DMS153 (cell line): Measurements from ENCODE around the gene DCLRE1C.
"Not testable (repeated sequence)": the region's sequence is repeated elsewhere in the genome, so short reads cannot be mapped to it uniquely, and the experiment has no call there.

ENCODE experiments used
- DNase-seq: peaks from one replicate; lab custom pipeline; 2025; lab: John Stamatoyannopoulos, UW

Gene DCLRE1C

DNA sequence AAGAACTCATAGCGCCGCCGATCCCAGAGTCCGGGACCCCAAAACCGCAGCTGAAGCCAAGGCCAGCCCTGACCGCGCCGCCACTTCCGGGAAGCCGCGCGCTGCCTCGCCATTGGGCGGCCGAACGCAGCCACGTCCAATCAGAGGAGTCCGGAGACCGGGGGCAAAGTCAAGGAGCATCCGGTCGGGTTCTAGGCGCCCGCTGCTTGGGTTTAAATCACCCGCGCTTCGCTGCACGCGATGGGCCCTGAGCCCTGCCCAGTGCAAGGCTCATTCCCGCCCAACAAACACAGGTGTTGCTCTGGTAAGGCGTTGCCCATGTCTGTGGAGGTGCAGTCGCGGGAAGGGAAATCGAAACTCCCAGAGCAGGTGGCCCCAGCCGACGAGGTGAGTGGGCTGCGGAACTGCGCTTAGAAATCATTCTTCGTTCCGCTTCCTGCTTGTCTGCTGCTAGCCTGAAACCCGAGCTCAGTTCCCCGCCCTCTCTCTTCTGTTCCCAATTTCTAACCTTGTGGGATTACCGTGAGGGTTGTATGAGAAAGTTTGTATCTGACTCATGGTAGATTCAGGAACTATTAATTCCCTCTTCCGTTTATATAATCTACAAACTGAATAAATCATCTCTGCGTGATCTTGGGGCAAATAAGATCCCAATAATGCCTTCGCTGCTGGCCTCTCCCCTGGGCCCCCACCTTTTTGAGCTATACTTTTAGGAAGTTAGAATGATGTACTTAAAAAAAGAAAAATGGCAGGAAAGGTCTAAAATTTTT lies at the start of gene DCLRE1C:
Gene DCLRE1C (minus strand): TSS at position 96 of the 770 bp plus-strand sequence. CDS start 86 bp downstream, at position 10.
- DNase-seq, result peak; percentile 81

DNA sequence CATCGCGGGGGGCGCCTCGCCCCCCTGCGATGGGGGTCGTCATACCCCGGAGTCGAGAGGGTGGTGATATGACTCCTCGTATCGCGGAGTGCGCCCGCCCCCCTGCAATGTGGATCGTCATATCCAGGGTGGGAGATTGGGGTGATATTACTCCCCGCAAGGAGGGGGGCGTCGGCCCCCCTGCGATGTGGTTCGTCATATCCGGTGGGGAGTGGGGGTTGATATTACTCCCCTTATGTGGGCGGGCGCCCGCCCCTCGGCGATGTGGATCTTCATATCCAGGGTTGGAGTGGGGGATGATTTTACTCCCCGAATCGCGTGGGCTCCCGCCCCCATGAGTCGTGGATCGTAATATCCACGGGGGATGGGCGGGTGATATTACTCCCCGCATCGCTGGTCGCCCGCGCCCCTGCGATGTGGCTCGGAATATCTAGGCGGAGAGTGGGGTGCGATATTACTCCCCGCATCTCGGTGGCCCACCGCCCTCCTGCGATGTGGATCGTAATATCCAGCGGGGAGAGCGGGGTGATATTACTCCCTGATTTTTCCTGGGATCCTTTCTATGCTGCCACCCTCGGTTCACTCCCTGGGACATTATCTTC lies 42.2 kb upstream of the DCLRE1C start:
- DNase-seq, result no peak

DNA sequence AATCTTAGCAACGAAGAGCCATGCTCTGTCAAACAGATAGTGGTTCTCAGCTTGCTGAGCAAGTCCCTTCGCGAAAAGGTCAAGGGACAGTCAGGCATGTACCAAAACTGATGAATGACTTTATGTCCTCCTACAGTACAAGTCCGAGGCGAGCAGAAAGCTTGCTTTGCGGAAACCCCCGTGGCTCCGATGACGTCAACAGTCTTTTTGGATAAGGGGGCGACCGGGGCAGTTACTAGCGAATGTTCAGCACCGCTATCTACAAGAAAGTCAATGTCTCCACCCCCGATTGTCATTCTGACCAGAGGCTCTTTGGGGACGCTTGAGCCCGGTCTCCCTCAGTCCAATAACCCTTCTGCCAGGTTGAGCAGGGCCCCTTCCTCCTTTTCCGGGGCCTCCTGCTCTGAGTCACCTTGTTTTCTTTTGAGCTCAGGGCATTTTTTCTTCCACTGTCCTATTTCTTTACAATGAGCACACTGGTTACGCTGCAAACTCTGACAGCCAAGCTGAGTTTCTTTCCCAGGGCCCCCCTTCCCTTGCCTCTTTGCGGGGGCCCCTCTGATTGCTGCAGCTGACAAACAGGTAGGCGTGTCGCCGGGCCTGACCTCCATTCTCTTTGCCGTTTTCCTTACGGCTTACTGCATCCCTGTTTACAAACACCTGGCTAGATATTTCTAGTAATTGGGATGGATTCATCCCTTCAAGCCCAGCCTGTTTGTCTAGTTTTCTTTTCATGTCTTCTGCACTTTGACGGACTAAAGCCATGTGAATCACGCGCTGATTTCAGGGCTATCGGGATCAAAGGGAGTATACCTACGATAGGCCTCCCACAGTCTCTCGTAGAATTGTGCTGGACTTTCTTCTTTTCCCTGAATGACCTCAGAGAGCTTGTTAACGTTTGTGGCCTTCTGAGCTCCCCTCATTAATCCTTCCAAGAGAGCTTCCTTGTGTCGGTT lies 39.9 kb upstream of the DCLRE1C start:
- not testable (repeated sequence) for DNase-seq

DNA sequence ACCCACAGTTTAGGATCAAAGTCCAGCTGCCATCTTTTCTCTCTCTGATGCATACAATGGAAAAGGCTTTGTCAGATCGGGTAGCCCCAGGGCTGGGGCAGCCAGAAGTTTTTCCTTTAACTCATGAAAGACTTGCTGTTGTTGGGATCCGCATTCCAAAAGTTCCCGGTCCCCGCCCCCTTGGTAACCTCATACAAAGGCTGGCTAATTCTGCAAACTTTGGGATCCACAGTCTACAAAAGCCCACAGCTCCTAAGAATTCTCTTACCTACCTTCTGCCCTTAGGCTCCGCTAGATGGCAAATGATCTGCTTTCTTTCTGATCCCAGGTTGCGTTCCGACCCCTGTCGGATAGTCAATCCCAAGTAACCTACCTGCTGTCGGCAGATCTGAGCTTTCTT lies 38.4 kb upstream of the DCLRE1C start:
- DNase-seq, result not testable (repeated sequence)

DNA sequence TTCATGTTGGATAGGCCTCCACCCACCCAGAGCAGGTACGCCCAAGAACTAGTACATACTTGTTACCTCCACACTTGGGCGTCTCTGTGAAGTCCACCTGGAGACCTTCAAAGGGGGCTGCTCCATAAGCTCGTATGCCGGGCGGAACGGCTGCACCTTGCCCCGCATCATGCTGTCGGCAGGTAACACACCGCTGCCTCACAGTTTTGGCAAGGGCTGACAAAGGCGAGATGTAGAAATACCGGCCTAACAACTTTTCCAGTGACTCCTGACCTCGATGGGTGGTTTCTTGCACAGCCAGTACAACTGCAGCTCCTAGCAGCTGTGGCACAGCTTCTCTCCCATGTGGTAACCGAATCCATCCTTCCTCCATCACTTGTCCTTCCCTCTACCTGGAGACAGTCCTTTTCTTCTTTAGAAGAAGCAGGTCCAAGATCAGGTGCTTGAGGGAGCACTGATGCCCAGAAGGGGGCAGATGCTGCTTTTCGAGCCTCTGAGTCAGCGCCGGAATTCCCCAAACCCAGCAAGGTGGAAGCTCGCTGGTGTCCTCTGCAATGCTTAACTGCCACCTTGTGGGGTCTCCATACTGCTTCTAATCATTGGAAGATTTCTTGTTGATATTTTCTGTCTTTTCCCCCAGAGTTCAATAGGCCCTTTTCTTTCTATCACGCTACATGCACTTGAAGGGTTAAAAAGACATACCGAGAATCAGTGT lies 37.3 kb upstream of the DCLRE1C start:
- DNase-seq, result not testable (repeated sequence)

DNA sequence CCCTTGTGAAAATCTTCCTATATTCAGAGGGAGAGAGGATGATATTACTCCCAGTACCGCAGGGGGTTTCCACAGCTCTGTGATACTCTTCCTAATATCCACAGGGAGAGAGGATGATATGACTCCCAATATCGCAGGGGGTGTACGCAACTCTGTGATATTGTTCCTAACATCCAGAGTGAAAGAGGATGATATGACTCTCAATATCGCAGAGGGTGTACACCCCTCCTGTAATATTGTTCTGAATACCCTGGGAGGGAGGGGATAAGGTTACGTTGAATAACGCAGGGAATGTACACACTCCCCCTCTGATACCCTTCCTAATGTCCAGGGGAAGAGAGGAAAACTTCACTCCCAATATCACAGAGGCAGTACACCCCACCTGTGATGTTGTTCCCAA lies 35.7 kb upstream of the DCLRE1C start:
- DNase-seq, result not testable (repeated sequence)

DNA sequence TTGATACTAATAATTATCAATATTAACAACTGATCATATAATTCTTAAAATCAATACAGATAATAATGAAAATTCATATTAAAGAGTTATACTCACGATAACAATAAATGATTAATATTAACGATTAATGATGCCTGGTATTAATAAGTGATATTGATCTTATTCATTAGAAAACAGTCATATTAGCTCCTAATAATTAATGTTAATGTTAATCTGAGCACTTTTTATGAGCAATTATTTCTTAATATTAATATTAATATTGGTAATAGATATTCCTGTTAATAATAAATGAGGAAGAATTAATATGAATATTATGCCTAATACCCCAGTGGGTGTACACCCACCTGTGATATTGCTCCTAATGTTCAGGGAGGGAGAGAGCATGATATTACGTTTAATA lies 28.8 kb upstream of the DCLRE1C start:
- no peak for DNase-seq

DNA sequence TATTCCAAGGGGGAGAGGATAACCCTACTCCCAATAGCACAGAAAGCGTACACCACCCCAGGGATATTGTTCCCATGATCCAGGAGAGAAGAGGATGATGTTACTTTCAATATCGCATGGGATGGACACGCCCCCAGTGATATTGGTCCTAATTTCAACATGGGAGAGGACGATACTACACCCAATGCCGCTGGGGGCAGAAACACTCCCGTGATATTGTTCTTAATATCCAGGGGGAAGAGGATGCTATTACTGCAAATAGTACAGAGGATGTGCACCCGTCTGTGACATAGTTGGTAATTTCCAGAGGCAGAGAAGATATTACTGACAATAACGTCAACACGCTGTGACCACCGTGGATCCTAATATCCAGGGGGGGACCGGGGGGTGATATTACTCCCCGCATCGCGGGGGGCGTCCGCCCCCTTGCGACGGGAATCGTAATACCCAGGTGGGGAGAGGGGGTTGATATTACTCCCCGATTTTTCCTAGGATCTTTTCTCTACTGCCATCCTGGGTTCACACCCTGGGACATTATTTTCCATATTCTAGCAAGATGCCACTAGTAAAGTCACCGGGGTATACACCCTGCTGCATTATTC lies 21.9 kb upstream of the DCLRE1C start:
- DNase-seq, result no peak

DNA sequence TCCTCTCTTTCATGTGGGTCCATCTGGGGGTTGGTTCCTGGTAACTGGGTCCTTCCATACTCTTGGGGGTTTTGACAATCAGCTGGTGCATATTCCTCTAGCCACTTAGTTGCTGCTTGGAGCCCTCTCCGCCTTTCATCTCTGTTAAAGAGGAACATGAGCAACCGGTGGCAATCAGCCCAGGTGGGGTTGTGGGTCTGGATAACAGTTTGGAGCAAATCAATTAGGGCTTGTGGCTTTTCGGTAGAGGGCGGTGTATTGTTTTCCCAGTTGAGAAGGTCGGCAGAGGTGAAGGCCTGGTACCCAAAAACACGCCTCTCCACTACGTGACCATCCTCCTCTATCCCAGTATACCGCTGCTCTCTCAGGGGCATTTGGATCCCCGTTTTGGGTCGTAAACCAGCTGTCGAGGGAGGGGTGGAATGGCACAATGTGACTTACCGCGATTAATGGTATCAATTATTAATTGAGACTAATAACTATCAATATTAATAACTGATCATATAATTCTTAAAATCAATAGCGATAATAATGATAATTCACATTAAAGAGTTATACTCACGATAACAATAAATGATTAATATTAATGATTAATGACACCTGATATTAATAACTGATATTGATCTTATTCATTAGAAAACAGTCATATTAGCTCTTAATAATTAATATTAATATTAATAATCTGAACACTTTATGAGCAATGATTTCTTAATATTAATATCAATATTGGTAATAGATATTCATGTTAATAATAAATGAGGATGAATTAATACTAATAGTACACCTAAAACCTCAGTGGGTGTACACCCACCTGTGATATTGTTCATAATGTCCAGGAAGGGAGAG lies 20.5 kb upstream of the DCLRE1C start:
- DNase-seq, result not testable (repeated sequence)

DNA sequence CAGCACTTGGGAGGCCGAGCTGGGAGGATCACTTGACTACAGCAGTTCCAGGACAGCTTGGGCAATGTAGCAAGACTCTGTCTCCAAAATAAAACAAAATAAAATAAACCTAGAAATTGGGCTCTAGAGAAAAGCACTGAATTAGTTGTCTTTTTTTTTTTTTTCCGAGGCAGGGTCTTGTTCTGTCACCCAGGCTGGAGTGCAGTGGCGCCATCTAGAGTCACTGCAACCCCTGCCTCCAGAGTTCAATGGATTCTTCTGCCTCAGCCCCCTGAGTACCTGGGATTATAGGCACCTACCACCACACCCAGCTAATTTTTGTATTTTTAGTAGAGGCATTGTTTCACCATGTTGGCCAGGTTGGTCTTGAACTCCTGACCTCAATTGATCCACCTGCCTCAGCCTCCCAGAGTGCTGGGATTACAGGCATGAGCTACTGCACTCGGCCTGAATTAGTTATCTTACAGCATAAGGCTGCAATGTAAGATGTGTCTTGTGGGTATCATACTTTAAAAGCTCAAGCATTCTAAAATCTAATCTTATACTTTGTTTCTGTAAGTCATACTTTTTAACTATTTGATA lies 18.1 kb upstream of the DCLRE1C start:
- DNase-seq, result no peak

DNA sequence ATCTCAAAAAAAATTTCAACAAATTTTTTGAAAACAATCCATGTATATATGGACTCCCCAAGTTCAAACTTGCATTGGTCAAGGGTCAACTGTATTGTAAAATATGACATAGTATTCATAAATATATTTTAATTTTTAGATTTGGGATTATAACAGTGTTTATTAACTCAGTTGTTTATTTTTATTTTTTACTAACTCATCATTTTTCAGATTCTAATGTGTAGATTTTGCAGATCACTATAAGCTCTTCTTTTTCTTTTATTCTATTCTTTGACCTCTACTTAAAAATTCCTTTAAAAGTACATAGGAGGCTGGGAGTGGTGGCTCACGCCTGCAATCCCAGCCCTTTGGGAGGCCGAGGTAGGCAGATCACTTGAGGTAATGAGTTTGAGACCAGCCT lies 14.0 kb upstream of the DCLRE1C start:
- no peak for DNase-seq

DNA sequence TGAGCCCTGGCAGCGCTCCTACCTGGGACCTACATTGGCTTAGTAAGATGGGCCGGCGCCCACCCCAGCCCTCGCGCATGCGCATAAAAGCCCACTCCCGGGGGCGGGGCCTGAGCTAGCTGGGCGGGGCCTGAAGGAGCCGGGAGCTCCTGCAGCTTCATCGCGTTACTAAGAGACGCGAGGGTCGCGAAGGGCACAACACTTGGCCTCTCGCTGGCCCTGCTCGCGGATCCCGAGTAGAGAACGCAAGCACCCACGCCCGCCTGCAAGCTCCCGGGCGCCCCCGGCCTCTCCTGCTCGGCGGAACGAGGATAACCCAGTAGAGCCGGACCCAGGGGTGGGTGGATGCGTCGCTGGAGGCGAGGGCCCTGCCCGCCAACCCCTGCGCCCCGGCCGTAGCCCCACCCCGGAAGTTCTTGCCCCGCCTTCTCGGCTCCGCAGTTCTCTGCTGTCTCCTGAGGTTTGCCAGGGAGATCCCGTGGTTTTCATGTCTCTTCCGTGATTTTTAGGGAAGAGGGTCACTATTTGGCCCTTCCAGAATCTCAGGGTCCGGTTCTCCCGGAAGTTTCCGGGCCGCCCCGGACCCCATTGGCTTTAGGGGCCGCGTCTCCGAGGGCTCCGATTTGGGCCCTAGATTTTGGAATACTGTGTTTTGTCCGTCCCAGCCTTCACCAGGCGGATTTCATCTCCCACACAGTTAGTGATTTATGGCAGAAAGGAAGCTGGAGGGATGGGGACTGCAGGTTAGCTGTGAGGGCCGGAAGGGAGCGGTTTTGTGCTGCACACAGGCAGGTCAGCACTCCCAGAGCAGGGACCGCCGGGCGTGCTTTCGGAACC lies 5.5 kb upstream of the DCLRE1C start, which contains the start of gene MEIG1:
Gene MEIG1 (plus strand): TSS at position 168 of the 837 bp plus-strand sequence. CDS start 7,081 bp downstream, outside the sequence.
- DNase-seq, result peak; percentile 70

DNA sequence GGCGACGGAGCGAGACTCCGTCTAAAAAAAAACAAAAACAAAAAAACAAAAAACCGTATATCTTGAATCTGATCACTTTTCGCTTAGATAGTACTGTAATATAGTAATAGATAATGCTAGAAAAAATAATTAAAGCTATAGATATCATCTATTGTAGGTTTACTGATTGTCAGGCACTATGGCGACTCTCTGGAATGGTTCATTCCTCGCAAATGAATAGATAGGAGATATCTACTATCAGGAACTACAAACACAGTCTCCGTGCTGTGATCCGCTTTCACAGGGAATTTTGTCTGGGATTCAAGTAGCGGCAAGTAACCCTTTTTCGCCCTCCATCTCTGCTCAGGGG lies 5.0 kb upstream of the DCLRE1C start:
- no peak for DNase-seq

DNA sequence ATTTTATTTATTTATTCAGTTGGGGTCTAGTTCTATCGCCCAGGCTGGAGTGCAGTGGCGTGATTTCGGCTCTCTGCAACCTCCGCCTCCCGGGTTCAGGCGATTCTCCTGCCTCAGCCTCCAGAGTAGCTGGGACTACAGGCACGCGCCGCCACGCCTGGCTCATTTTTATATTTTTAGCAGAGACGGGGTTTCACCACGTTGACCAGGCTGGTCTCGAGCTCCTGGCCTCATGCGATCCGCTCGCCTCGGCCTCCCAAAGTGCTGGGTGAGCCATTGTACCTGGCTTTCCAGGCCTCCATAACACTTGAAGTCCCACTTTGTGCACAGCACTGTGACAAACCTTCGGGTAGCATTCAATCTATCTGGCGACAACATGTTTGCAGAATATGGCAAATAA lies 1.0 kb upstream of the DCLRE1C start:
- DNase-seq, result no peak

DNA sequence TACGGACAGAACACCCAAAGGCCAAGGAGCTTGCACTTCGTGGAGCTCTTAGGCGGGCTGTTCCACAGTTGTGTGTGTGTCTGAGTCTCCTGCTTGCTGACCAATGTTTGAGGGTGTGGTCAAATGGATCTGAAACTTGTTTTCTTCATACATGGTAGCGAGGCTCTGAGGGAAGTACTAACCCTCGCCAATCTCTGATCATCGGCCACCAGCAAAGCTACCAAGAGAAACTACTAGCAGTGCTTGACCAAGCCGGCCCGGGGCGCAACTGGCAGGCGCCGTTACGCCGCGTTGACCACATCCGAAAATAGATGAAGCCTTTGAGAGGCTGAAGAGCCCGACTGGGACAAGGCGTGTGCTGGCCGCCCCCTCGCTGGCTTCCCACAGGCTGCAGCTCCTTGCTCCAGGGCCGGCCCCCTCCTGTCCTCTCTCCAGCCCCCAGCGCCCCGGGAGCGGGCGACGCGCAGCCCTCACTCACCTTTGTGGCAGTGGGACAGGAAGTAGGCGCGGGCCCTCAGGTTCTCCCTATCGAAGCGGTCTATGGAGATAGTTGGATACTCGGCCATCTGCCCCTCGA lies 384 bp downstream of the DCLRE1C start:
- DNase-seq, result no peak

DNA sequence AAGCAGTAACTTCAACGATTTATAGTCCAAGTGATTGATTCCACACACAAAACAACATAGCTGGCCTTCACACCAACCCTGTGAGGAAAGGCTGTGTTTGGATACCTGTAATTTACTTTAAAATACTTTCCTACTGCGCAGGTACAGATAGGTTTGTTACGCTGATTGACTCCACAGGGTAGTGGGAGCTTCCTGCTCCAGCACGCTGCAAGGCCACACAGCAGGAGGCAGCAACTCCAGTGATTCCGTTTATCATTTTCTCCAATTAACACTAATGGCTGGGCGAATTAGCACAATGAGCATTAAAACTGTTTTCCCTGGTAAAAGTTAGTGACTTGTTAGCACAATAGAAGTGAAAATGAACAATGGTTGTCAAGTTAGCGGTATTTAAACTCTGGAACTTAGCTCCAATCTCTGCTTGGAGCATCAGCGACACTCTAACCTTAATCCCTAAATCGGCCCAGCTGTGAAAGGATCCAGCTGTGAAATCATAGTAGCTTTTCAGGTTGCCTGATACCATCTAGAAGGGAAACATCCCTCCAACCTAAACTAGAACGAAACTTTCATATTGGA lies 959 bp downstream of the DCLRE1C start:
- no peak for DNase-seq

DNA sequence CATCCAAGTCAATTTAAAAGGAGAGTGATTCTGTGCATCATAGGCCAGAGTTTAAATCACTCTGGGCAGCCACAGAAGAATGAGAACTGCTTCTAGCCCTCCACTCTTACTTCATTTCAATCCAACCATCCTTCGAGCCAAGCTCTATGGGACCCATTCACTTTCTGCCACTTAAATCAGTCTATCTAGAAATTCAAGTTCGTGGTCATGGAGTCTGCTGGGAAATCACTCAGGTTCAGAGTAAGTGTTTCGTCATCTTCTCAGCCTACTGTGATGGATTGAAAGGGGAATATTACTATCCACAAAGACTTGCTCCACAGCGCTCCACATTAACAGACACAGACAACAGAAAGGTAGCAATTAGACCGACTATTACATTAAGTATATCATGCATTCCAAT lies 4.6 kb downstream of the DCLRE1C start:
- no peak for DNase-seq

DNA sequence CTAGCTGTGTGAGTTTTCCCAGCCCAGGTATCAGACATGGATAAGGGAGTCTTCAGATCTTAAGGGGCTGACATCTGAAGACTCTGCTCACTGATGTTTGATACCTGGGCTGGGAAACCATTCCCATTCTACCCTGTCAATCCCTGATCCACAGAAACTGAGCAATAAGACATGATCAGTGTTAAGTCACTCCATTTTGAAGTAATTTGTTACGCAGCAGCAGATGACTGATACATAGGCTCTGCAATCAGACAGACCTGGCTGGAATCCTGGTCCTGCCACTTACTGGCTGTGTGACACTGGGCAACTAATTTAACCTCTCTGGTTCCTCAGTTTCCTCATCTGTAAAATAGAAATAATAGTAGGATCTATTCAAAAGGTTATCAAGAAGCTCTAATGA lies 6.6 kb downstream of the DCLRE1C start:
- DNase-seq, result no peak
